ENCODE results near the gene MSI2.
A peak's percentile ranks its signal among the peaks of the same experiment; 100 is the strongest.

MSI2 gene

GRCh38 chr17:57615836-57616757 is 359.8 kb downstream of the MSI2 start:
- Histone ChIP-seq H3K9me2 (replicated peaks; ENCODE audit: control insufficient read depth, low read length) (no peaks in the 10 kb centered on the region), H3K27ac (ENCODE audit: low read depth, low read length) (no peak overlapping the region), H3K4me1 (ENCODE audit: control insufficient read depth, low read length) (peaks cover 50% of the 10 kb centered on the region), H3K36me3 (ENCODE audit: control insufficient read depth, low read length) (peaks cover 37% of the 10 kb centered on the region), H3K4me2 (ENCODE audit: low read length) (peak overlapping the region; percentile 16; the same call in 1 of the 2 replicates), H3K9me3 (ENCODE audit: control insufficient read depth, insufficient read depth, low read length) (peaks cover 4% of the 10 kb centered on the region; the same call in 1 of the 2 replicates), H4K20me1 (ENCODE audit: control insufficient read depth, insufficient read depth, low read depth, low read length) (no peaks in the 10 kb centered on the region), H3K4me3 (ENCODE audit: low read length) (peak overlapping the region; percentile 11; the same call in 1 of the 2 replicates), H3F3A (ENCODE audit: control insufficient read depth, insufficient read depth) (peaks cover 2% of the 10 kb centered on the region; the same call in 1 of the 2 replicates), H3K27me3 (ENCODE audit: control insufficient read depth, low read length) (no peaks in the 10 kb centered on the region), H3K79me2 (ENCODE audit: control insufficient read depth, low read length) (no peaks in the 10 kb centered on the region)
- no peak for TF ChIP-seq CTCF (IDR thresholded peaks at IDR 0.05; ENCODE audit: low read depth, low read length, poor library complexity, severe bottlenecking)
- TF ChIP-seq EZH2phosphoT487 (IDR thresholded peaks at IDR 0.05; ENCODE audit: borderline replicate concordance, low read length): no peak

DNA sequence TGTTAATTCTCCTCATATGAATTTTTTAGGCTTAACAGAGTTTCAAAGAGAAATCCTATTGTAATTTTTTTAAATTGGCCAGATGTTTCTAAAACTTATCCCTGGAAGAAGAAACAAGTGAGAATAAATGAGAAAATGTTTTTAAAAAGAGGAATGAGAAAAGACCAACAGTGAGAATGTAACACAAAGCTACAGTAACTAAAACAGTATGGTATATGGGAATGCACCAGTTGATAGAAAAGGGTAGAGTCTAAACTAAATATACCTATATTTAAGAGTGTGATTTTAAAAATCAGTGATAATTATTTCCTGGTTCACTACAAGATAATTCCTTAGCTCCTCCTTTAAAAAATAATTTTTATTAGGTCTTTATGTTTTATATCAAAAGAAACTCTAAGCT is 360.9 kb downstream of the MSI2 start:
- Histone ChIP-seq H3K27me3 (ENCODE audit: control insufficient read depth, low read length) (no peaks in the 10 kb centered on the region), H4K20me1 (ENCODE audit: control insufficient read depth, insufficient read depth, low read depth, low read length) (no peaks in the 10 kb centered on the region), H3F3A (ENCODE audit: control insufficient read depth, insufficient read depth) (peaks cover 8% of the 10 kb centered on the region), H3K4me2 (ENCODE audit: low read length) (no peak overlapping the region), H3K9me2 (replicated peaks; ENCODE audit: control insufficient read depth, low read length) (no peaks in the 10 kb centered on the region), H3K36me3 (ENCODE audit: control insufficient read depth, low read length) (peaks cover 43% of the 10 kb centered on the region), H3K4me1 (ENCODE audit: control insufficient read depth, low read length) (peaks cover 50% of the 10 kb centered on the region), H3K9me3 (ENCODE audit: control insufficient read depth, insufficient read depth, low read length) (peaks cover 4% of the 10 kb centered on the region; the same call in 1 of the 2 replicates), H3K27ac (ENCODE audit: low read depth, low read length) (no peak overlapping the region), H3K79me2 (ENCODE audit: control insufficient read depth, low read length) (no peaks in the 10 kb centered on the region), H3K4me3 (ENCODE audit: low read length) (no peak overlapping the region)
- TF ChIP-seq CTCF (IDR thresholded peaks at IDR 0.05; ENCODE audit: low read depth, low read length, poor library complexity, severe bottlenecking) (no peak), EZH2phosphoT487 (IDR thresholded peaks at IDR 0.05; ENCODE audit: borderline replicate concordance, low read length) (no peak)

- Histone ChIP-seq H3K4me2 (ENCODE audit: low read length) (no peak overlapping the region), H3K79me2 (ENCODE audit: control insufficient read depth, low read length) (peaks cover 2% of the 10 kb centered on the region; the same call in 1 of the 2 replicates), H3F3A (ENCODE audit: control insufficient read depth, insufficient read depth) (peaks cover 24% of the 10 kb centered on the region), H3K4me3 (ENCODE audit: low read length) (no peak overlapping the region), H3K9me2 (replicated peaks; ENCODE audit: control insufficient read depth, low read length) (no peaks in the 10 kb centered on the region), H3K27ac (ENCODE audit: low read depth, low read length) (no peak overlapping the region), H3K27me3 (ENCODE audit: control insufficient read depth, low read length) (no peaks in the 10 kb centered on the region), H3K9me3 (ENCODE audit: control insufficient read depth, insufficient read depth, low read length) (peaks cover 4% of the 10 kb centered on the region; the same call in 1 of the 2 replicates), H4K20me1 (ENCODE audit: control insufficient read depth, insufficient read depth, low read depth, low read length) (no peaks in the 10 kb centered on the region), H3K36me3 (ENCODE audit: control insufficient read depth, low read length) (peaks cover 46% of the 10 kb centered on the region), H3K4me1 (ENCODE audit: control insufficient read depth, low read length) (peaks cover 60% of the 10 kb centered on the region)
- no peak for TF ChIP-seq EZH2phosphoT487 (IDR thresholded peaks at IDR 0.05; ENCODE audit: borderline replicate concordance, low read length)
- no peak for TF ChIP-seq CTCF (IDR thresholded peaks at IDR 0.05; ENCODE audit: low read depth, low read length, poor library complexity, severe bottlenecking)
Observed at GRCh38 chr17:57619061-57619937, 363.0 kb downstream of the MSI2 start.

Measured in DOHH2 (cell line).